ENCODE data around the gene TGFBR3L.

GRCh38 chr19:7901337-7901736, 13.3 kb upstream of the TGFBR3L start:
- no peak for TF ChIP-seq POLR2A (IDR thresholded peaks at IDR 0.05)
- TF ChIP-seq, protein P1, sequence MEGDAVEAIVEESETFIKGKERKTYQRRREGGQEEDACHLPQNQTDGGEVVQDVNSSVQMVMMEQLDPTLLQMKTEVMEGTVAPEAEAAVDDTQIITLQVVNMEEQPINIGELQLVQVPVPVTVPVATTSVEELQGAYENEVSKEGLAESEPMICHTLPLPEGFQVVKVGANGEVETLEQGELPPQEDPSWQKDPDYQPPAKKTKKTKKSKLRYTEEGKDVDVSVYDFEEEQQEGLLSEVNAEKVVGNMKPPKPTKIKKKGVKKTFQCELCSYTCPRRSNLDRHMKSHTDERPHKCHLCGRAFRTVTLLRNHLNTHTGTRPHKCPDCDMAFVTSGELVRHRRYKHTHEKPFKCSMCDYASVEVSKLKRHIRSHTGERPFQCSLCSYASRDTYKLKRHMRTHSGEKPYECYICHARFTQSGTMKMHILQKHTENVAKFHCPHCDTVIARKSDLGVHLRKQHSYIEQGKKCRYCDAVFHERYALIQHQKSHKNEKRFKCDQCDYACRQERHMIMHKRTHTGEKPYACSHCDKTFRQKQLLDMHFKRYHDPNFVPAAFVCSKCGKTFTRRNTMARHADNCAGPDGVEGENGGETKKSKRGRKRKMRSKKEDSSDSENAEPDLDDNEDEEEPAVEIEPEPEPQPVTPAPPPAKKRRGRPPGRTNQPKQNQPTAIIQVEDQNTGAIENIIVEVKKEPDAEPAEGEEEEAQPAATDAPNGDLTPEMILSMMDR (IDR thresholded peaks at IDR 0.05): no peak

All from body of pancreas (tissue), 4 donors.